Measurements from ENCODE around the gene TAF1C. TPM values are rescaled to one million over a fixed set of nuclear protein-coding genes. Genes with fewer than 3 reads are reported as not detected.

Gene TAF1C
- total RNA-seq, 2 experiments from 2014 or later: 59.3 to 66.2 TPM

DNA sequence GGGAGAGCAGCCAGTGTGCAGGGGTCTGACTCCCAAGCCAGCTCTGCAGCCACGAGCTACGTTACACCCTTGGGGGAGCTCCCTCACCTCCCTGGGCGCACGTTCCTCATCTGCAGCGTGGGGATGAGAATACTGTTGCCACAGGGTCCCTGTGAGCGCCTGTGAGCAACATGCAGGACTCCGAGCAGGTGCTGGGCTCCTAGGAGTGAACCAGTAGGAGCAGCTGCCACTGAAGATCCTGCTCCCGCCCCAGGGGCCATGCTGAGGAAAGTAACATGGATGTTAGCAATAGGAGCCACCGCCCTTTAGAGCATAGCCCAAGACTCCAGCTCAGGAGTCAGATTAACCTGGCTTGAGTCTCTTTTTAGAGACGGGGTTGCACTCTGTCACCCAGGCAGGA, 25.8 kb downstream of the TAF1C start:
- peaks cover 14% of the 10 kb centered on the region for H3K27me3 Mint-ChIP-seq (ENCODE audit: low read depth)
- no peaks in the 10 kb centered on the region for H3K36me3 Mint-ChIP-seq (ENCODE audit: low read depth)
- CTCF ChIA-PET: interaction anchor here (0.9 to 1.4 kb wide), 3 partner anchors 14 to 26 kb away, joined by 3 to 9 read pairs (median 3); partner anchors contain the start of gene TAF1C
- intact Hi-C loops (cut with micrococcal nuclease): no loop called here
- peaks cover 2% of the 10 kb centered on the region for H3K4me1 Mint-ChIP-seq (ENCODE audit: low read depth)
- H3K27ac Mint-ChIP-seq: no peak overlapping the region
- no peak overlapping the region for H3K4me3 Mint-ChIP-seq
- no peak for DNase-seq
- no peaks in the 10 kb centered on the region for H3K9me3 Mint-ChIP-seq

DNA sequence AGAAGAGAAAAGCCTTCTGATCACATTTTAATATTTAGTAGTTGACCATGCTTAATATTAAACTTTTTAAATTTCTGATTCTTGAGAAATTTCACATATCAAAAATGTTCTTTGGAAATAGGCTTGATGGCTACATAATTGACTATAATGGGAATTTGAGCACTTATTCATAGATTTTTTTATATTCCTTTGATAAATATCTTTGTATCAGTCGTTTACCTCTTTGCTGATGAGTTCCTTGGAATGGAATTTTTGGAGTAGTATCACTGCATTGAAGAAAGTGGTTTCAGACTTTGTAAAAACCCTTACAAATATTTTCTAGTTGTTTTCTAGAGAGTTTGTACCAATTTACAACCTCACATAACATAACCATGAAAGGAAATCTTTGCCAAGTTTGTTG, 27.1 kb downstream of the TAF1C start:
- peaks cover 2% of the 10 kb centered on the region for H3K4me1 Mint-ChIP-seq (ENCODE audit: low read depth)
- H3K27me3 Mint-ChIP-seq (ENCODE audit: low read depth): peaks cover 13% of the 10 kb centered on the region
- H3K4me3 Mint-ChIP-seq: no peak overlapping the region
- H3K9me3 Mint-ChIP-seq: no peaks in the 10 kb centered on the region
- intact Hi-C loops (cut with micrococcal nuclease): no loop called here
- no peak overlapping the region for H3K27ac Mint-ChIP-seq
- no peak for DNase-seq
- CTCF ChIA-PET: no interaction called here
- no peaks in the 10 kb centered on the region for H3K36me3 Mint-ChIP-seq (ENCODE audit: low read depth)

DNA sequence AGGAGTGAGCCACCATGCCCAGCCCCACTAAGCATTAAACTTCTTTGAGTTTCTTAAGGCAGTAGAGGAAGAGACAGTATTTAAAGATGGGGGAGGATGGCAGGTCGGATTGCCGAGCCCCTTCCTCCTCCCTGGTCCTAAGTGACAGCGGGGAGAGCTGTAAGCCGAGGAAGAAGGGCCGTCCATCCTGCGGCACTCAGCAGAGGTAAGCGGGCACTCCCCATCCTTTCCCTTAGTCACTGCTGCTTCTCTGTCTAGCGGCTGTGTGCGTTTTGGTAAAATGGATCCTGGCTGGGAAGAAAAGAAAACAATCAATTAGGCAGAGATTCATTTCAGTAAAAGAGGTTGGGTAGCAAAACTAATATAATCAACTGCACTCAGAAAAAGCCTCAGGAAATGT, 27.9 kb downstream of the TAF1C start:
- no peak for DNase-seq
- H3K9me3 Mint-ChIP-seq: no peaks in the 10 kb centered on the region
- H3K4me1 Mint-ChIP-seq (ENCODE audit: low read depth): peaks cover 2% of the 10 kb centered on the region
- H3K27ac Mint-ChIP-seq: no peak overlapping the region
- H3K36me3 Mint-ChIP-seq (ENCODE audit: low read depth): no peaks in the 10 kb centered on the region
- intact Hi-C loops (cut with micrococcal nuclease): no loop called here
- H3K27me3 Mint-ChIP-seq (ENCODE audit: low read depth): peaks cover 13% of the 10 kb centered on the region
- no peak overlapping the region for H3K4me3 Mint-ChIP-seq
- CTCF ChIA-PET: no interaction called here

DNA sequence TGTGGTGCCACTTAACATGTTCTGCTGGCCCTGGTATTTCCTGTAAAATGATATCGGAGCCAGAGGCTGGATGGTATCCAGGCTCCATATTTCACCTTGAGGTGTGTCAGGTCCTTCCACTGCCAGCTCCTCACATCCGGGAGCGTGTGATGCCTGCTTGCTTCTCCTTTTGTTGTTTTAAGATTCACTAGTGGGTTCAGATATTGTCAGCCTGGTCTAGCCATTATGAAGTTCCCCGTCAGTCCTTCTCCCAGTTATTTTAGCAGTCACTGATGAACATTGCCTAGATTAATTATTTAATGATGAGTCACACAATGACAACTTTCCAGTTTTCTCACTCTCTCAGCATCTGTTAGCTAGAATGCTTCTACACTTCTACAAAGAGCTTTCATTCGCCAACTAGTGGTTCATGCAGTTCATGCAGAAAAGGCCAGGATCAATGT, 30.5 kb downstream of the TAF1C start:
- DNase-seq: no peak
- Mint-ChIP-seq H3K9me3 (no peaks in the 10 kb centered on the region), H3K27ac (no peak overlapping the region), H3K36me3 (ENCODE audit: low read depth) (no peaks in the 10 kb centered on the region), H3K4me1 (ENCODE audit: low read depth) (peaks cover 2% of the 10 kb centered on the region), H3K4me3 (no peak overlapping the region), H3K27me3 (ENCODE audit: low read depth) (peaks cover 13% of the 10 kb centered on the region)
- CTCF ChIA-PET: interaction anchor here (0.7 to 1.8 kb wide), 7 partner anchors 15 to 203 kb away, joined by 3 to 6 read pairs (median 3); partner anchors contain the start of genes OSGIN1 and TAF1C
- intact Hi-C loops (cut with micrococcal nuclease): no loop called here

DNA sequence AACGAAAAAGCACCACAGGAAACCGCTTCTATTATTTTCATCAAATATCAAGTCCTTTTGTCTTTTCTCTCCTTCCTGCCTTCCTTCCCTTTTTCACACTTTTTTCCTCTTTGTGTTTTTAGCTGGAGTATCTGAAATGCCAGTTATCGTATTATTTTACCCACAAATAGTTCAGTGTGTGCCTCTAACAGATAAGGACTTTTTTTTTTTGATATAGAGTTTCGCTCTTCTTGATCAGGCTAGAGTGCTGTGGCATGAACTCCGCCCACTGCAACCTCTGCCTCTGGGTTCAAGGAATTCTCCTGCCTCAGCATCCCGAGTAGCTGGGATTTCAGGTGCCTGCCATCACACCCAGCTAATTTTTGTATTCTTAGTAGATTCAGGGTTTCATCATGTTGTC, 31.1 kb downstream of the TAF1C start:
- H3K36me3 Mint-ChIP-seq (ENCODE audit: low read depth): no peaks in the 10 kb centered on the region
- peaks cover 2% of the 10 kb centered on the region for H3K4me1 Mint-ChIP-seq (ENCODE audit: low read depth)
- H3K27me3 Mint-ChIP-seq (ENCODE audit: low read depth): peaks cover 13% of the 10 kb centered on the region
- no peak for DNase-seq
- H3K9me3 Mint-ChIP-seq: no peaks in the 10 kb centered on the region
- CTCF ChIA-PET: interaction anchor here (0.7 to 1.8 kb wide), 7 partner anchors 14 to 202 kb away, joined by 3 to 6 read pairs (median 3); partner anchors contain the start of genes OSGIN1 and TAF1C
- H3K4me3 Mint-ChIP-seq: no peak overlapping the region
- no peak overlapping the region for H3K27ac Mint-ChIP-seq
- intact Hi-C loops (cut with micrococcal nuclease): no loop called here

DNA sequence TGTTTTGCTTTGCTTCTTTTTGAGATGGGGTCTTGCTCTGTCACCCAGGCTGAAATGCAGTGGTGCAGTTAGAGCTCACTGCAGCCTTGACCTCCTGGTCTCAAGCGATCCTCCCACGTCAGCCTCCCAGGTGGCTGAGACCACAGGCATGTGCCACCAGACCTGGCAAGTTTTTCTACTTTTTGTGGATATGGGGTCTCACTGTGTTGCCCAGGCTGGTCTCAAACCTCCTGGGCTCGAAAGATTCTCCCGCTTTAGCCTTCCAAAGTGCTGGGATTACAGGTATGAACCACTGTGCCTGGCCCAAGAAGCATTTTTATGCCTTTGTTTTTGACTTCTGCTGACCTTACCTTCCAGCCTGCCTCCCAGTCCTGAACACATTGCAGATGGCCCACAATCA, 31.6 kb downstream of the TAF1C start:
- CTCF ChIA-PET: interaction anchor here (0.7 to 1.4 kb wide), 3 partner anchors 13 to 179 kb away, joined by 3 to 6 read pairs (median 4); no protein-coding TSS in a partner anchor
- peaks cover 13% of the 10 kb centered on the region for H3K27me3 Mint-ChIP-seq (ENCODE audit: low read depth)
- H3K27ac Mint-ChIP-seq: no peak overlapping the region
- DNase-seq: no peak
- H3K4me3 Mint-ChIP-seq: no peak overlapping the region
- intact Hi-C loops (cut with micrococcal nuclease): no loop called here
- peaks cover 2% of the 10 kb centered on the region for H3K4me1 Mint-ChIP-seq (ENCODE audit: low read depth)
- no peaks in the 10 kb centered on the region for H3K36me3 Mint-ChIP-seq (ENCODE audit: low read depth)
- no peaks in the 10 kb centered on the region for H3K9me3 Mint-ChIP-seq

DNA sequence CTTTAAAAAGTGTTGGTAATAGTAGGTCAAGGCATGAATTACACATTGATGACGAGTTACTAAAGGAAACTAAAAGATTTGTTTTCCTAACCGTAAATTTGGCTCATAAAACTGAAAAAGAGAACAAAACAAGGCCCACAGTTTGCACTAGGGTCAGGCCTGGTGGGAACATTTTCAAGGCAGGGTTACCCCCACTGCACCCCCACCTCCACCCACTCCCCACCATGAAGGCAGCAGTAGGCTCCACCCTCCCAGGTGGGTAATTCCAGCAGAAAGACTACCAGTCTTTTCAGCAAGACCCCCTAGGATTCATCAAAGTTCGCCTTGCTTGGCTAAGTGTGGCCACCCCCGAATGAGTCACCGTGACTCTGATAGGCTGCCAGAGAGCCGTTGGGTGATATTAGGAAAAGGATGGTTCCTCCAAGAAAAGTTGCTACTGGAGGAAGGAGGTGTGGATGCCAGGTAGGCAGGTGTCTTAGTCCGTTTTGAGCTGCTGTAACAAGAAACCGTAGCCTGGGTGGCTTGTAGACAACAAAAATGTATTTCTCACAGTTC, 33.1 kb downstream of the TAF1C start:
- no peaks in the 10 kb centered on the region for H3K36me3 Mint-ChIP-seq (ENCODE audit: low read depth)
- DNase-seq: no peak
- CTCF ChIA-PET: no interaction called here
- no peak overlapping the region for H3K27ac Mint-ChIP-seq
- H3K4me1 Mint-ChIP-seq (ENCODE audit: low read depth): no peaks in the 10 kb centered on the region
- H3K27me3 Mint-ChIP-seq (ENCODE audit: low read depth): peaks cover 5% of the 10 kb centered on the region
- no peak overlapping the region for H3K4me3 Mint-ChIP-seq
- intact Hi-C loops (cut with micrococcal nuclease): no loop called here
- H3K9me3 Mint-ChIP-seq: no peaks in the 10 kb centered on the region

DNA sequence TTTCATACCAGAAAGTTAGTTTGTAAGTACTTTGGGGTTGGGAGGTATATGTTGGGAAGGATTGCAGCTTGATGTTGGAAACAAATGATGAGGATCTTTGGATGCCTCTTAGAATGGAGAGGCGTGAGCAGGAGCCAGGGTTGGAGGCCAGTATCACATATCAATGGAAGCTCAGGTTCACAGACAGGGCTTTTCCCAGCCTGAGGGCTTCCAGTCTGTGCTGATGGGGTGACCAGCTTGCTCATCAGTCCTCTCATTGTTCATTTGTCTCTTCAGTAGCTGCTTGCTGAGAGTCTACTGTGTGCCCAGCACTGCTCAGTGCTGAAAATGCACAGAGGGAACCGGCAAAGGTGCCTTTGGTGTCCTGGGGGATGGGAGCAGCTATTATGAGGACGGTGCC, 35.9 kb downstream of the TAF1C start:
- H3K4me1 Mint-ChIP-seq (ENCODE audit: low read depth): no peaks in the 10 kb centered on the region
- CTCF ChIA-PET: interaction anchor here (0.6 to 0.9 kb wide), 3 partner anchors 25 to 36 kb away, joined by 3 to 4 read pairs (median 3); partner anchors contain the start of gene TAF1C
- peaks cover 1% of the 10 kb centered on the region for H3K27me3 Mint-ChIP-seq (ENCODE audit: low read depth)
- no peaks in the 10 kb centered on the region for H3K9me3 Mint-ChIP-seq
- H3K4me3 Mint-ChIP-seq: no peak overlapping the region
- DNase-seq: no peak
- H3K36me3 Mint-ChIP-seq (ENCODE audit: low read depth): no peaks in the 10 kb centered on the region
- intact Hi-C loops (cut with micrococcal nuclease): no loop called here
- H3K27ac Mint-ChIP-seq: no peak overlapping the region

DNA sequence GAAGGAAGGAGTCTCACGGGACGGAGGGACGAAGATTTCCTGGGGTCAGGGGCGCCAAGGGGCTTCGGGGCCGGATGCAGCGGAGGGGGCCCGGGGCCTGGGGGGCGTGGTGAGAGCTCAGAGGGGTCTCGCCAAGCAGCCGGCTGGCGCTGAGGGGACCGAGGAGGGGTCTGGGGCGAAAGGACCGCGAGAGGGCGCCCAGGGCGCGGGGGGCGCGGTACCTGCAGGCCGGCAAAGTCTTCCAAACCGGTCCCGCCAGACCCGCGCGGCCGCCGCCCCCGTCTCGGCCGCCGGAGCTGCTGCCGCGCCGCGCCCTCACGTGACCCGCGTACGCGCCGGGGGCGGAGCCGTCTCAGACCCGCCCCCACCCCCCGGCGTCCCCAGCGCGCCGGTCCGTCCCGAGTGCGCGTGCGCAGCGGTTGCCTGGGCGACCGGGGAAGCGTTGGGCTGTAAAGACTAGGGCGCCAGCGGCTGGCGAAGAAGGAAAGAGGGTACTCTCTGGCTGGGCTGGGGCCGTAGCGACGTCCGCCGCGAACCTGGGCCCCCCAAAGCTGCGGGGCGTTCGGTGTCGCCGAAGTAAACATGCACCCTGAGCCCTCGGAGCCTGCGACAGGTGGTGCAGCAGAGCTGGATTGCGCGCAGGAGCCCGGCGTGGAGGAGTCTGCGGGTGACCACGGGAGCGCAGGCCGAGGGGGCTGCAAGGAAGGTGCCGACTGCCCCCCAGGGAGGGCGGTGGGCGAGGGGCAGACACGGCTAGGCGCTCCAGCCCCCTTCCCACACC, 41.8 kb downstream of the TAF1C start, which contains the start of the genes DNAAF1 and HSDL1:
TSS of gene DNAAF1 (plus strand) at position 450 of the 781 bp plus-strand sequence. CDS start at position 583, 133 bp downstream.
TSS of gene HSDL1 (minus strand) at position 319 of the 781 bp plus-strand sequence. CDS start 13,856 bp downstream, outside the sequence.
- Mint-ChIP-seq H3K36me3 (ENCODE audit: low read depth) (no peaks in the 10 kb centered on the region), H3K27me3 (ENCODE audit: low read depth) (no peaks in the 10 kb centered on the region), H3K27ac (no peak within 1 kb of the TSS), H3K4me3 (peak within 1 kb of the TSS; percentile 90), H3K4me1 (ENCODE audit: low read depth) (peaks cover 13% of the 10 kb centered on the region), H3K9me3 (no peaks in the 10 kb centered on the region)
- CTCF ChIA-PET: interaction anchor here (0.8 to 1.4 kb wide), 2 partner anchors 27 to 42 kb away, joined by 3 read pairs; partner anchors contain the start of gene TAF1C
- intact Hi-C loops (cut with micrococcal nuclease): loop anchor here (1.0 to 2.0 kb wide), 4 partner anchors 29 to 61 kb away; partner anchors contain the start of genes MBTPS1 and TAF1C
- peak; percentile 93 for DNase-seq

DNA sequence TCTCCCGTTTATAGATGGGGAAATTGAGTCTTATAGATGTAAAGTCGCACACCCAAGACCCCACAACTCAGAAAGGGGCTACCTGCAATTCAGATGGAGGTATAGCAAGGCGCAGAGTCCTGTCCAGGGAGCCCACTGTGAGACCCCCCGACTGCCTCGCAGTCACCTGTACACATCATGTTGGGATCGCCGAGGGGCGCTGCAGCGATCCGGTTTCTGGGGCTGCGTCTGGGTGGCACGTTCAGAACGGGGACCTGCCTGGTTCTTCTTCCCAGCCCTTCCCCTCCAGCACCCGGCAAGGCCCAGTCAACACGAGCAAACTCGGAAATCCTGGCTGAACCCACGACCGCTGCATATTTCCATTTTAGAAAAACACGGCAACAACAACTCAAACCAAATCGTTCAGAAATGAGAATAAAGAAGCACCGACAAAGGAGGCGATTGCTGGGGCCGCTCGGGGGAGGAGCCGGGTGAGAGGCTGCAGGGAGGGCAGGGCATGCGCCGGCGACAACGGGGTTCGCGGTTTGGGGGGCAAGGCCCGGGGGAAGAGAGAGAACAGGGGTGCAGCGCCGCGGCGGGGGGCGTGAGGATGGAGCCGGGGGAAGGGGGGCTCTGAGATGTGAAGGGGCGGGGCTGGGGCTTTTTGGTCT, 42.5 kb downstream of the TAF1C start:
- CTCF ChIA-PET: interaction anchor here (0.8 kb wide), 1 partner anchor 27 kb away, joined by 3 read pairs; no protein-coding TSS in a partner anchor
- Mint-ChIP-seq H3K27ac (no peak overlapping the region), H3K36me3 (ENCODE audit: low read depth) (no peaks in the 10 kb centered on the region), H3K27me3 (ENCODE audit: low read depth) (no peaks in the 10 kb centered on the region), H3K9me3 (no peaks in the 10 kb centered on the region), H3K4me1 (ENCODE audit: low read depth) (peaks cover 17% of the 10 kb centered on the region), H3K4me3 (peak overlapping the region; percentile 90)
- DNase-seq: peak; percentile 49
- intact Hi-C loops (cut with micrococcal nuclease): loop anchor here (2.0 kb wide), 1 partner anchor 30 kb away; no protein-coding TSS in a partner anchor

DNA sequence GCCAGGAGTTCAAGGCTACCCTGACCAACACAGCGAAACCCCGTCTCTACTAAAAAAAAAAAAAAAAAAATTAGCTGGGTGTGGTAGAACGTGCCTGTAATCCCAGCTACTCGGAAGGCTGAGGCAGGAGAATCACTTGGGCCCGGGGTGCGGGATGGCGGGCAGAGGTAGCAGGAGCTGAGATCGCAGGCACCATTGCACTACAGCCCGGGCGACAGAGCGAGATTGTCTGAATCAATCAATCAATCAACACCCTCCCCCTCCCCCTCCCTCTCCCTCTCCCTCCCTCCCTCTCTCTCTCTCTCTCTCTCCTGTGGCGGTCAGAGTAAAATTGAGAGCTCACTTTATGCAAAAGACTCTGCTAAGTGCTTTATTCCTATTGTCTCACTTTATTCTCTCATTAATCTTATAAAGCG, 43.1 kb downstream of the TAF1C start:
- CTCF ChIA-PET: no interaction called here
- no peaks in the 10 kb centered on the region for H3K27me3 Mint-ChIP-seq (ENCODE audit: low read depth)
- intact Hi-C loops (cut with micrococcal nuclease): loop anchor here (2.0 kb wide), 1 partner anchor 31 kb away; no protein-coding TSS in a partner anchor
- H3K36me3 Mint-ChIP-seq (ENCODE audit: low read depth): no peaks in the 10 kb centered on the region
- H3K27ac Mint-ChIP-seq: no peak overlapping the region
- peaks cover 22% of the 10 kb centered on the region for H3K4me1 Mint-ChIP-seq (ENCODE audit: low read depth)
- peak overlapping the region; percentile 90 for H3K4me3 Mint-ChIP-seq
- no peak for DNase-seq
- no peaks in the 10 kb centered on the region for H3K9me3 Mint-ChIP-seq

DNA sequence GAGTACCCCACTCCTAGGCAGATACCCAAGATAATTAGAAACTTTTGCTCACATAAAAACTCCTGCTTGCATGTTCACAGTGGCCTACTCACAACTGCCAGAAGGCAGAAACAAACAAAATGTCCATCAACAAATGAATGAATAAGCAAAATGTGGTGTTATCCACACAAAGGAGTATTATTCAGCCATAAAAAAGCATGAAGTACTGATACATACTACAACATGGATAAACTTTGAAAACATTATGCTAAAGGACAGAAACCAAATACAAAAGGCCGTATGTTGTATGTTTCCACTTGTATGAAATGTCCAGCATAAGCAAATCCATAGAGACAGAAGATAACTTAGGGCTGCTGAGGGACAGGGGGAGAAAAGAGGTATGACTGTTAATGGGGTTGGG, 43.8 kb downstream of the TAF1C start:
- peak overlapping the region; percentile 3 for H3K4me3 Mint-ChIP-seq
- peaks cover 28% of the 10 kb centered on the region for H3K4me1 Mint-ChIP-seq (ENCODE audit: low read depth)
- H3K36me3 Mint-ChIP-seq (ENCODE audit: low read depth): no peaks in the 10 kb centered on the region
- no peaks in the 10 kb centered on the region for H3K9me3 Mint-ChIP-seq
- intact Hi-C loops (cut with micrococcal nuclease): no loop called here
- CTCF ChIA-PET: no interaction called here
- H3K27me3 Mint-ChIP-seq (ENCODE audit: low read depth): no peaks in the 10 kb centered on the region
- DNase-seq: no peak
- no peak overlapping the region for H3K27ac Mint-ChIP-seq

Data from activated naive CD4-positive, alpha-beta T cell treated with anti-CD3 and anti-CD28 coated beads for 36 hours (primary cell).